Mucosa of descending colon (tissue), 3 donors: Measurements from ENCODE around the gene MVB12B. TPM values are rescaled to one million over a fixed set of nuclear protein-coding genes. Genes with fewer than 3 reads are reported as not detected.

Experiments
- ATAC-seq: fragments of 200-7000 bp; cut with Tn5 transposase; one replicate; pipeline ENCODE4 v1.9.1; 2020; ENCODE audit warnings: mild to moderate bottlenecking, moderate library complexity
- DNase-seq, 3 donors: peaks; one replicate each; pipeline ENCODE4 v3.0.0-alpha.2; 2020
- H3K36me3 ChIP-seq: fragments of 200-600 bp; one replicate; pipeline ENCODE4 v1.8.0; 2021; ENCODE audit warnings: low read depth, mild to moderate bottlenecking
- H3K4me1 ChIP-seq: fragments of 200-600 bp; one replicate; pipeline ENCODE4 v1.8.0; 2021; ENCODE audit warnings: low read depth, mild to moderate bottlenecking
- H3K4me3 ChIP-seq: fragments of 200-600 bp; one replicate; pipeline ENCODE4 v1.8.0; 2021; ENCODE audit warnings: mild to moderate bottlenecking
- H3K9me3 ChIP-seq: fragments of 200-600 bp; one replicate; pipeline ENCODE4 v1.8.0; 2021; ENCODE audit warnings: mild to moderate bottlenecking
- intact Hi-C, 2 donors: fragments of 100-400 bp; cut with DNase I in 1 of 2; cut with micrococcal nuclease in 1 of 2; formaldehyde crosslinking; loops; one replicate each; pipeline versions ENCODE4 v1.11.0 to v1.11.1; 2022; cut with DNase I, micrococcal nuclease
- total RNA-seq, 3 donors: library from RNA; stranded (reverse); fragmentation: NEBNext Ultra II Directional in 2 of 3; extraction: Animal tissue kit (Norgen Biotek cat#: 25700) in 2 of 3; gene quantifications; one replicate each; pipeline versions ENCODE4 v1.2.1 to v1.2.4, GENCODE V29; 2021 to 2023
- TF ChIP-seq, protein P1 (sequence below): fragments of 200-600 bp; IDR thresholded peaks from one replicate; pipeline ENCODE4 v1.8.0; 2022; ENCODE audit warnings: antibody characterized with exemption, mild to moderate bottlenecking
- donor health status: DM: no; HTN: no; CAD: no; lungs with moderate emphysema.
- donor health status: DM: no; HTN: no; CAD: no.
- donor health status: DM: no; HTN: yes; CAD: no.

The MVB12B gene
- total RNA-seq, 3 donors from 2014 or later: 16.8 to 26.4 (median 21.6) TPM

DNA sequence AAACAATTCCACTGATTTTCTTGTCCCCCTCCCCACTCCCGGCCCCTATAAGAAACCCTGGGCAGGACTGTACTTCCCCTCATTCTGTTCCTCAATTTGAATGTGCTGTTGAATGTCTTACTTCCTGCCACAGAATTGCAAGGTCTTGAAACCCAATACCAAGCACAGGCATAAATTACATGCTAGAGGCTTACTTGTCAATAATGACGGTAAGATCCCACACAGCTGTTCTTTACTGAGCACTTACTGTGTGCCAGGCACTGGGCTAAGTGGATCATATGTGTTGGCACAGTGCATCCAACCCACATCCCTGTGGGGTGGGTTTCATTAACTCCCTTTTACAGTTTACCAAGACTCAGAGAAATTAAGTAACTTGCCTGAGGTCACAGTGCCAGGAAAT lies 63.4 kb downstream of the MVB12B start:
- Histone ChIP-seq H3K4me3 (no peak overlapping the region), H3K9me3 (no peaks in the 10 kb centered on the region), H3K4me1 (no peaks in the 10 kb centered on the region), H3K36me3 (no peaks in the 10 kb centered on the region)
- ATAC-seq (no peak), DNase-seq (no peak)
- TF ChIP-seq, protein P1, sequence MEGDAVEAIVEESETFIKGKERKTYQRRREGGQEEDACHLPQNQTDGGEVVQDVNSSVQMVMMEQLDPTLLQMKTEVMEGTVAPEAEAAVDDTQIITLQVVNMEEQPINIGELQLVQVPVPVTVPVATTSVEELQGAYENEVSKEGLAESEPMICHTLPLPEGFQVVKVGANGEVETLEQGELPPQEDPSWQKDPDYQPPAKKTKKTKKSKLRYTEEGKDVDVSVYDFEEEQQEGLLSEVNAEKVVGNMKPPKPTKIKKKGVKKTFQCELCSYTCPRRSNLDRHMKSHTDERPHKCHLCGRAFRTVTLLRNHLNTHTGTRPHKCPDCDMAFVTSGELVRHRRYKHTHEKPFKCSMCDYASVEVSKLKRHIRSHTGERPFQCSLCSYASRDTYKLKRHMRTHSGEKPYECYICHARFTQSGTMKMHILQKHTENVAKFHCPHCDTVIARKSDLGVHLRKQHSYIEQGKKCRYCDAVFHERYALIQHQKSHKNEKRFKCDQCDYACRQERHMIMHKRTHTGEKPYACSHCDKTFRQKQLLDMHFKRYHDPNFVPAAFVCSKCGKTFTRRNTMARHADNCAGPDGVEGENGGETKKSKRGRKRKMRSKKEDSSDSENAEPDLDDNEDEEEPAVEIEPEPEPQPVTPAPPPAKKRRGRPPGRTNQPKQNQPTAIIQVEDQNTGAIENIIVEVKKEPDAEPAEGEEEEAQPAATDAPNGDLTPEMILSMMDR: no peak
- intact Hi-C loops: loop anchor here in 1 of 2 donors (10.0 kb wide), 1 partner anchor 75 kb away; no protein-coding TSS in a partner anchor

DNA sequence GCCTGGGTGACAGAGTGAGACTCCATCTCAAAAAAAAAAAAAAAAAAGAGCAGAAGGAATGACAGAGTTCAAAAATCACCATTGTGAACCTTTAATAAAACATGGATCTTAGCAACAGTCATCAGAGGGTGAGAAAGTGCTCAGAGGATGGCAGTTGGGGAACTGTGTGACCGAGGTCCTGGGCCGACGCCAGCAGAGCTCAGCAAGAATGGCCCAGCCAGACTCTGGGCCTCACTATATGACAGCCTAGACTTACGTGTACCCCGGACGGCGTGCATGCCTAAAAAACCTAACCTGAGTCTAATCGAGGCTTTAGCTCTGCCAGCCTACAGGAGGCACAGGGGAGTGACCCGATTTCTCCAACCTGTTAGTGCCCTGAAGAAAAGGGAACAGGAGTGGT lies 64.3 kb downstream of the MVB12B start:
- ATAC-seq: no peak
- TF ChIP-seq, protein P1: no peak
- no peaks in the 10 kb centered on the region for H3K9me3 ChIP-seq
- intact Hi-C loops: loop anchor here in 1 of 2 donors (10.0 kb wide), 1 partner anchor 76 kb away; no protein-coding TSS in a partner anchor
- no peak overlapping the region for H3K4me3 ChIP-seq
- no peaks in the 10 kb centered on the region for H3K4me1 ChIP-seq
- H3K36me3 ChIP-seq: no peaks in the 10 kb centered on the region
- peak in 1 of 3 donors; percentile 37 for DNase-seq

DNA sequence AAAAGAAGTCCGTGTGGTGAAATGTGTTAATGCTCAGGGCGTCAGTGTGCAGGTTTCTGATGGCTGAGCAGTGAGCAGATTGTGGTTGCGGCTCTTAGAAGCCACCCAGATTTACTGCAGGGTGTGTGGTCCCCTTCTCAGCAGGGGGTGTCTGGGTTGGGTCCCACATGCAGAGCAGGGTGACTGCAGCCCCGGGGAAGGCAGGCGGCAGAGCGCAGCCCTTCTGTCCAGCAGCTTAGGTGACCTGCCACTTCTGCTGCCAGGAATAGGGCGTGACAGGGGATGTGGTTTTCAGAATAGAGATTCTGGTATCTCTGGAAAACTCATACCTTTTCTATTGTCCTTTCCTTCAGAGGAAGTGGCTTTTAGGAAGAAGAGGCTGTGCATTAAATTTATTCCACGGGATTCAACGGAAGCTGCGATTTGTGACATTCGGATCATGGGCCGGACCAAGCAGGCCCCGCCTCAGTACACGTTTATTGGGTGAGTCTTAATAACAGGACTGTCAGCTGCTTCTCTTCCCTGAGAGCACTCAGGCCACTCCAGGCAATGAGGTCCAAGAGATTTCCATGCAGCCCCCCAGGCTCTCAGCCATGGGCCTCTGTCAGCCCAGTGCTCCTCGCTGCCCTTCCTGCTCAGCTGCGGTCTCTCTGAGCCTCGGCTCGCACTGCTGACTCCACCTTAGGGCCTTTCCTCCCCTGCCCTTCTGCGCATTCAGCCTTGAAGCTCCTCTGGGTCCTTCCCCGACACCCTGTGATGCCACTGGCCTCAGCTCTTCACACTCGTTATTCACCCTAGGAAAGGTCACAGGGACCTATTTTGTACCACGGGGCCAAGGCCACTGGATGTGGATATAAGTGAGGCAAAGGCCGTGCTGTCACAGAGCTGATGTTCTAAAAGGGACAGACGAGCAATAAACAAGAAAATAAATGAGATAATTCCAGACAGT lies 65.4 kb downstream of the MVB12B start:
- intact Hi-C loops: loop anchor here in 1 of 2 donors (10.0 kb wide), 1 partner anchor 77 kb away; no protein-coding TSS in a partner anchor
- TF ChIP-seq, protein P1: no peak
- no peaks in the 10 kb centered on the region for H3K9me3 ChIP-seq
- no peak for DNase-seq
- peaks cover 2% of the 10 kb centered on the region for H3K4me1 ChIP-seq
- no peak for ATAC-seq
- no peaks in the 10 kb centered on the region for H3K36me3 ChIP-seq
- no peak overlapping the region for H3K4me3 ChIP-seq

DNA sequence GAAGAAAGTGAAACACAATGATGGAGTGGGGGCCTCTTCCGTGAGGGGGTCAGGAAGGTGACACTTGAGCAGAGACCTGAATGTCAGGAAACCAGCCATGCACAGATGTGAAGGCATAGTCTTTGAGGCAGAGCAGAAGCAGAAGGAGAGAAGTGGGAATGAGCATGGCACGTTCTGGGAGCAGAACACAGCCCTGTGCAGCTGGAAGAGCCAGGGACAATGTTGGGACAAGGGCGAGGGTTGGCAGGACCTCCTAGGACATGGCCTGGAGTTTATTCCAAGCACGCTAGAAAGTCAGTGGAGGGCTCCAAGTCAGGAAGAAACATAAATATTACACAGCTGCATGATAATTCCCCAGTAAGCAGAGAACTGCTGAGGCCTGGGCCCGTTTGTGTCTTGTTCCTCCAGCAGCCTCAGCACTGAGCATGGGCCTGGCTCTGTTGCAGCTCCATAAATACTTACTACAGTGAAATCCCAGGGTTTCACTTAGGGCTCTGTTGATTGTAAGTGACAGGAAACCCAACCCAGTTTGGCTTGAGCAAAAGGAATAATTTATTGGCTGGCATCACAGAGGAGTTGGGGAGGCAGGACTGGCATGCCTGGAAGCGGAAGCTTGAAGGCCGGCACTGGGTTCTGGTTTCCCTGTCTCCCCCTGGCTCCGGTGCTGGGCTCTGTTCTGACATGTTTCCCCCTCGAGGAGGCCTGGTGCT lies 66.2 kb downstream of the MVB12B start:
- no peak for ATAC-seq
- no peak for DNase-seq
- Histone ChIP-seq H3K9me3 (no peaks in the 10 kb centered on the region), H3K4me3 (no peak overlapping the region), H3K4me1 (peaks cover 5% of the 10 kb centered on the region), H3K36me3 (no peaks in the 10 kb centered on the region)
- TF ChIP-seq, protein P1: no peak
- intact Hi-C loops: loop anchor here in 1 of 2 donors (10.0 kb wide), 1 partner anchor 78 kb away; no protein-coding TSS in a partner anchor

DNA sequence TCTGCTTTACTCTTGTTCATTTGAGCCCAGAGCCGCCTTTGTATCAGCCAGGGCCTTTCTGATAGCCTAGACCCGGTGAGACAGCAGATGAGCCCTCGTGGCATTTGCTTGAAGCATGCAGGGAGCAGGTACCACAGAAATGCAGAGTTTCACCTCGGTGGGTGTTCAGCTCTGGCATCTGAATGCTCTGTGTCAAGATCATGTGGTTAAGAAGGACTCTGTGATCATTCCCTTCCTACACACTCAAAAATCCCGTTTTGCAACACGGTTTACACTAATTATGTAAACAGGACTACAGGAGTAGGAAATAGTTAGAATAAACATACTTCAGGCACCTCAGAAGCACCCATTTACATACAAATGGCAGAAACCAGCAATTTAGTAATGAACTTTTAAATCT lies 67.2 kb downstream of the MVB12B start:
- H3K36me3 ChIP-seq: no peaks in the 10 kb centered on the region

More for the DNA sequence above, 67.2 kb downstream of the MVB12B start:
- H3K9me3 ChIP-seq: no peaks in the 10 kb centered on the region
- intact Hi-C loops: loop anchor here in 1 of 2 donors (10.0 kb wide), 1 partner anchor 79 kb away; no protein-coding TSS in a partner anchor
- DNase-seq: no peak
- TF ChIP-seq, protein P1: no peak
- peaks cover 5% of the 10 kb centered on the region for H3K4me1 ChIP-seq
- no peak overlapping the region for H3K4me3 ChIP-seq
- no peak for ATAC-seq
